Fibroblast of gingiva (primary cell): ENCODE results near the gene LAMA5.

ENCODE experiments used
- DNase-seq: peaks from one replicate; pipeline ENCODE4 v3.0.0-alpha.2; 2011; ENCODE audit warnings: low read depth

Gene LAMA5

GRCh38 chr20:62347445-62347844 lies 19.7 kb downstream of the LAMA5 start:
- DNase-seq = no peak

- DNase-seq = no peak
Measured at GRCh38 chr20:62347151-62347404, 20.0 kb downstream of the LAMA5 start.

GRCh38 chr20:62346398-62347150 lies 20.5 kb downstream of the LAMA5 start:
- DNase-seq = no peak

GRCh38 chr20:62345681-62346370 lies 21.3 kb downstream of the LAMA5 start:
- no peak for DNase-seq

GRCh38 chr20:62344782-62345181 lies 22.3 kb downstream of the LAMA5 start:
- DNase-seq = peak; percentile 86

- no peak for DNase-seq
Measured at GRCh38 chr20:62344092-62344491, 23.0 kb downstream of the LAMA5 start.

GRCh38 chr20:62342910-62343309 lies 24.2 kb downstream of the LAMA5 start:
- DNase-seq = no peak

- no peak for DNase-seq
Measured at GRCh38 chr20:62339647-62340062, 27.5 kb downstream of the LAMA5 start.

- DNase-seq = no peak
Measured at GRCh38 chr20:62338294-62338620, 28.9 kb downstream of the LAMA5 start.

- no peak for DNase-seq
Measured at GRCh38 chr20:62337558-62338293, 29.4 kb downstream of the LAMA5 start.

- DNase-seq = no peak
Measured at GRCh38 chr20:62336775-62337557, 30.1 kb downstream of the LAMA5 start.

- no peak for DNase-seq
Measured at GRCh38 chr20:62336329-62336728, 30.8 kb downstream of the LAMA5 start.

GRCh38 chr20:62335532-62335931 lies 31.6 kb downstream of the LAMA5 start:
- no peak for DNase-seq

GRCh38 chr20:62334881-62335280 lies 32.2 kb downstream of the LAMA5 start:
- DNase-seq = no peak

- DNase-seq = no peak
Measured at GRCh38 chr20:62333820-62334595, 33.1 kb downstream of the LAMA5 start.

GRCh38 chr20:62332989-62333819 lies 33.9 kb downstream of the LAMA5 start:
- no peak for DNase-seq

- DNase-seq = no peak
Measured at GRCh38 chr20:62332421-62332820, 34.7 kb downstream of the LAMA5 start.

- no peak for DNase-seq
Measured at GRCh38 chr20:62331347-62331746, 35.8 kb downstream of the LAMA5 start.

- no peak for DNase-seq
Measured at GRCh38 chr20:62330576-62331317, 36.4 kb downstream of the LAMA5 start.
